ENCODE results near the gene PLXND1.
"Not testable (repeated sequence)": the region's sequence is repeated elsewhere in the genome, so short reads cannot be mapped to it uniquely, and the experiment has no call there.

PLXND1 gene

DNA sequence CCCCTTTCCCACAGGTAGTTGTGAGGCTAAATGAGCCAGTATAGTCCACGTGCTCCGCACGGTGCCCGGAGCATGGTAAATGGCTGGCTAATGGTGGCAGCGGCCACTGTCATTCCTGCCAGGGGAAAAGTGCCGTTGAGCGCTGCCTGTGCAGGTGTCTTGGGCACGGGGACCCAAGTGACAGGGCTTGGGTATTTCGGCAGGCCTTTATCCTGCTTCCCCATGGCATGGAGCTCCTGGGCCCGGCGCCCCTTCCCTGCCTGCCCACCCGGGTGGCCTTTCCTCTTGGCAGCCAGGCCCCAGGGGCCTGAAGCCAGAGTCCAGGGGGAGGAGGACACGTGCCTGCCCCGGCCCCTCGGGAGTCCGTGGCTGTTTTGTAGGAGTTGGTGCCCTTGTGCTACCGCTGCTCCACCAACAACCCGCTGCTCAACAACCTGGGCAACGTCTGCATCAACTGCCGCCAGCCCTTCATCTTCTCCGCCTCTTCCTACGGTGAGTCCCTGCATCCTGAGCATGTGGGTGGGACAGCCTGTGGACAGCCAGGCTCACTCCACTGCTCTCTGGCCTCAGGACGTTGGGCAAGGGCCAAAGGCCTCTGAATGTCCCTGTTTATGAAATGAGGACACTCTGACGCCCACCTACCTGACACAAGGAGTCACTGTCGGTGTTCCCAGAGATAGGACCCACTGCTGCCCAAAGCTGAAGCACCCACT, 91.2 kb downstream of the PLXND1 start:
- FAIRE-seq; DNase-seq (ENCODE audit: insufficient read length, low spot score): not testable (repeated sequence)

DNA sequence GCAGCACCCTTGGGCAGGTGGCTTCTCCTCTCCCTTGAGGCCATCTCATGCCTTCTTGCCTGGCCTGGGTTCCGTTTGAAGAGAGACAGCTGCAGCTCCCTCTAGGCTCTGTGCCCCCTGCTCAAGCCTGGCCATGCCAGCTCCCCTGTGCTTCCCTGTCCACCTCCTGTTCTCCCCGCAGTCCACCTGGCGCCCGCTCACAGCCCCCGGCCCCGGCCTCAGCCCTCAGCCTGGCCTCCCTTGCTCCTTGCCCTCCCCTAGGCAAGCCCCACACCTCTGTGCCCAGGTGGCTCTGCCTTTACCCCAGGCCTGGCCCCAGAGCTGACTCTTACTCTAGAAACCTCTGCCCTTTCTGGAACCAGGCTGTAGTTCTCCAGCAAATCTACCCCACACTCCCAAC, 91.9 kb downstream of the PLXND1 start:
- DNase-seq (ENCODE audit: insufficient read length, low spot score): no peak
- FAIRE-seq: no peak

DNA sequence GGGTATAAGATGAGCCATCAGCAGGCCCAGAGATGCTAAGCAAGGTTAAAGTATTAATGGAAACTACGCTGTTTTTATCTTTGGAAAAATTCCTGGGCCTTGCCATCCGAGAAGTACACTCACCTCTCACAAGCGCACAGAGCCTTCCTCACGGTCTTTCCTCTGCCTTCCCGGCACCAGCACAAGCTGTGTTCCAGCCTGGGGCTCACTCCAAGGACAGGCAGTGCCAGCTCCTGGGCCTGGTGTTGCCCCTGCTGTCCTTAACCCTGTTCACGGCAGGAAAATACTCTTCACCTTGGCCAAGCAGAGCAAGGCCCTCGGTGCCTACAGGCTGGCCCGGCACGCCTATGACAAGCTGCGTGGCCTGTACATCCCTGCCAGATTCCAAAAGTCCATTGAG, 92.4 kb downstream of the PLXND1 start:
- DNase-seq (ENCODE audit: insufficient read length, low spot score) (no peak), FAIRE-seq (no peak)

DNA sequence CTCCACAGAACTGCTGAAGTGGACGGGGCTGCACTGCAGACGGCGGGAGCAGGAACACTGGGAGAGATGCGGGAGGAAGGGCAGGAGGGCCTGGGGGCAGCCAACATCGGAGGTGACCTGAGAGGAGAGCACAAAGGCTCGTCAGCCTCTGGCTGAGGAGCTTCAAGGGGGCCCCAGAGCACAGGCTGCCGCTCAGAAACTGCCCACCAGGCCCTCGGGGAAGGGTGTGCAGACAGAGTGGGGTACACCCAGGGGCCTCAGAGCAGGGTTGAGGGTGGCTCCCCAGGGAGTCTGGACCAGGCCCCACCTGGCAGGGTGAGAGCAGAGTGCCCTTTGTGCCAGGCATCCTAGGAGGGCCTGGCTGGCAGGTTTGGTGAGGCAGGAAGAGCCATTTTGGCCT, 92.8 kb downstream of the PLXND1 start:
- FAIRE-seq (no peak), DNase-seq (ENCODE audit: insufficient read length, low spot score) (no peak)

DNA sequence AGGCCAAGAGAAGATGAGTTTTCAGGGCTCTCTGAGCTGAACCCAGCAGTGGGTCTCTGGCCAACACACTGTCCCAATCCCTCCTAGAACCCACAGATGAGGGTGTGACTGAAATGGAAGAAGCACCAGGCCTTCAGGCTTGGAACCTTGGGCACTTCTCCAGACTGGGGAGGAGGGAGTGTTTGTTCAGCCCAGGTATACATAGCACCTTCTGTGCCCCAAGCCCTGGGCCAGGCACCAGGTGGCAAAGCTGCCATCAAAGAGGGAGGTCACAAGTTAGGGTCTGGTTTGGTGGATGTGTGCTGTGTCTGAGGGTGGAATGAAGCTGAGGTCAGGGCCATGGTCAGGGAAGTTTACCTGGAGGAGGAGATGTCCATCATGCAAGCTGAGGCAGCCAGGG, 93.9 kb downstream of the PLXND1 start:
- no peak for FAIRE-seq
- DNase-seq (ENCODE audit: insufficient read length, low spot score): no peak

DNA sequence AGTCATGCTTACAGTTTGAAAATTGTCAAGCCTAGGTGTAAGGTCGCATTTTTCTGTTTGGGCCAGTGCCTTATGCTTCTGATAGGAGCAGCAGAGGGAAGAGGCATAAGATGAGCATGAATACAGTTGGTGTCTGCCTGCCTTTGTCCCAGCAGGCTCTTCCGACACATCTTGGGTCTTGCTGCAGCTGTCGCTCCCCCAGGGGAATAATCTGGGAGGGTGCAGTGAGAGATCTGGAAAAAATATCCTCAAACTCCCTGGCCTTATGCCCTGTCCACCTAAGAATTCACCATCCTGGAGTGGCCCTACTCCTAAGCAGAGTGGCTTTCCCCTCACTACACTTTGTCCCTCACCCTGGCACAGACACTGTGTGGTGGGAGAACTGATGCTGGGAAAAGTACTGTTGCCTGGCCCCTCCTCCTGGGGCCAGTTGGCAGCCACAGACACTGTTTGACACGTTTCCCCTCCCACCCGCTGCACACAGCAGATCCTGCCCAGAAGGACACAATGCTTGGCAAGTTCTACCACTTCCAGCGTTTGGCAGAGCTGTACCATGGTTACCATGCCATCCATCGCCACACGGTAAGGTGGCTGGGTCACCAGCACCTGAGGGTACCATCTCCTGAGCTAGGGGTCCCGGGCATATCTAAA, 99.2 kb downstream of the PLXND1 start:
- FAIRE-seq (no peak), DNase-seq (ENCODE audit: insufficient read length, low spot score) (no peak)

DNA sequence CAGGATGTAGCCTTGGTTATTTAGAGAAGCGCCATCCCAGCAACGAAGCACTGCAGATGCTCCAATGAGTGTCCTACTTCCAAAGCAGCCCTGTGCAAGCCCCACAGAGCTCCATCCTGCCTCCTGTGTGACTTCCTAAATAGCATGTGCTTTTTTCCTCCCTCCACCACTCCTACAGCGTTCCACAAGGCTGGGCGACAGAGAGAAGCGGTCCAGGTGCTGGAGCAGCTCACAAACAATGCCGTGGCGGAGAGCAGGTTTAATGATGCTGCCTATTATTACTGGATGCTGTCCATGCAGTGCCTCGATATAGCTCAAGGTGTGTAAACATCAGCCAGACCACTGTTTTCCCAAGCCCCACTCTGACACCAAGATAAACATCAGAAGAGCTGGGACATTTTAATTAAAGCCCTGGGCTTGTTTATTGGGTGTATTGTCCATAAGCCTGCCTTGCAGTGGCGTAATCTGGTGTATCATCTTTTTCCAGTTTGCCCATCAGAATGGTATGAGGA, 100.2 kb downstream of the PLXND1 start:
- no peak for FAIRE-seq
- no peak for DNase-seq (ENCODE audit: insufficient read length, low spot score)

DNA sequence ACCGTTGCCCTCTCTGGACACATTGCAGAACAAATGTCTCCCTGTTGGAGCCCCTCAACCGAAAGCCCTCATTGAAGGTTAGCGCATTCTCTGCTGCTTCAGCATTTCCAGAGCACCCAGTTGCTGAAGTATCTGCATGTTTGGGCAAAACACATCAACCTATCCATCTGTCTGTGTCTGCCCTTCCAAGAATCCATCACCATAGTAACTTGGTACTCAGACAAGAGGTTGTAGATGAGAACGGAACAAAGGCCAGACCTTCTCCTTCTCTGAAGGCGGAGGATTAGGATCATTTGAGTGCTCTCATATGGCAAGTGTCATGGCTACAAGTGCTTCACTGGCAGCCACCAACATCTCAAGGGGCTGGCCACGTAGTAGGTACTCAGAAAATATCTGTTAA, 101.1 kb downstream of the PLXND1 start:
- no peak for FAIRE-seq
- DNase-seq (ENCODE audit: insufficient read length, low spot score): no peak
